ENCODE measurements around the gene SRD5A1.

Gene SRD5A1

GRCh38 chr5:6676702-6677101, 43.5 kb downstream of the SRD5A1 start:
- H3K4me3 ChIP-seq (ENCODE audit: low read length) = no peak overlapping the region
- no peak for TF ChIP-seq ZNF274 (IDR thresholded peaks at IDR 0.05; ENCODE audit: low read depth, low read length)

- no peak overlapping the region for H3K4me3 ChIP-seq (ENCODE audit: low read length)
- no peak for TF ChIP-seq ZNF274 (IDR thresholded peaks at IDR 0.05; ENCODE audit: low read depth, low read length)
These were observed 45.1 kb downstream of the SRD5A1 start for GRCh38 chr5:6678385-6678784.

- no peak overlapping the region for H3K4me3 ChIP-seq (ENCODE audit: low read length)
- no peak for TF ChIP-seq ZNF274 (IDR thresholded peaks at IDR 0.05; ENCODE audit: low read depth, low read length)
These were observed 47.7 kb downstream of the SRD5A1 start for GRCh38 chr5:6680922-6681321.

- no peak for TF ChIP-seq ZNF274 (IDR thresholded peaks at IDR 0.05; ENCODE audit: low read depth, low read length)
- no peak overlapping the region for H3K4me3 ChIP-seq (ENCODE audit: low read length)
These were observed 48.4 kb downstream of the SRD5A1 start for GRCh38 chr5:6681682-6682081.

- H3K4me3 ChIP-seq (ENCODE audit: low read length) = no peak overlapping the region
- no peak for TF ChIP-seq ZNF274 (IDR thresholded peaks at IDR 0.05; ENCODE audit: low read depth, low read length)
These were observed 49.0 kb downstream of the SRD5A1 start for GRCh38 chr5:6682239-6682638.

GRCh38 chr5:6683241-6683640, 50.0 kb downstream of the SRD5A1 start:
- no peak for TF ChIP-seq ZNF274 (IDR thresholded peaks at IDR 0.05; ENCODE audit: low read depth, low read length)
- H3K4me3 ChIP-seq (ENCODE audit: low read length) = no peak overlapping the region

- H3K4me3 ChIP-seq (ENCODE audit: low read length) = no peak overlapping the region
- no peak for TF ChIP-seq ZNF274 (IDR thresholded peaks at IDR 0.05; ENCODE audit: low read depth, low read length)
These were observed 50.8 kb downstream of the SRD5A1 start for GRCh38 chr5:6684075-6684474.

- no peak for TF ChIP-seq ZNF274 (IDR thresholded peaks at IDR 0.05; ENCODE audit: low read depth, low read length)
- no peak overlapping the region for H3K4me3 ChIP-seq (ENCODE audit: low read length)
These were observed 53.3 kb downstream of the SRD5A1 start for GRCh38 chr5:6686501-6686900.

GRCh38 chr5:6686915-6687409, 53.7 kb downstream of the SRD5A1 start:
- TF ChIP-seq ZNF274 (IDR thresholded peaks at IDR 0.05; ENCODE audit: low read depth, low read length) = no peak

GRCh38 chr5:6687505-6687904, 54.3 kb downstream of the SRD5A1 start:
- H3K4me3 ChIP-seq (ENCODE audit: low read length) = no peak overlapping the region
- TF ChIP-seq ZNF274 (IDR thresholded peaks at IDR 0.05; ENCODE audit: low read depth, low read length) = no peak

More at GRCh38 chr5:6686915-6687409, 53.7 kb downstream of the SRD5A1 start:
- H3K4me3 ChIP-seq (ENCODE audit: low read length) = no peak overlapping the region

GRCh38 chr5:6692906-6693305, 59.7 kb downstream of the SRD5A1 start:
- no peak for TF ChIP-seq ZNF274 (IDR thresholded peaks at IDR 0.05; ENCODE audit: low read depth, low read length)
- no peak overlapping the region for H3K4me3 ChIP-seq (ENCODE audit: low read length)

GRCh38 chr5:6698696-6699095, 65.5 kb downstream of the SRD5A1 start:
- TF ChIP-seq ZNF274 (IDR thresholded peaks at IDR 0.05; ENCODE audit: low read depth, low read length) = no peak
- H3K4me3 ChIP-seq (ENCODE audit: low read length) = no peak overlapping the region

- TF ChIP-seq ZNF274 (IDR thresholded peaks at IDR 0.05; ENCODE audit: low read depth, low read length) = no peak
These were observed 66.1 kb downstream of the SRD5A1 start for GRCh38 chr5:6699357-6699756.

GRCh38 chr5:6700074-6700684, 66.9 kb downstream of the SRD5A1 start:
- TF ChIP-seq ZNF274 (IDR thresholded peaks at IDR 0.05; ENCODE audit: low read depth, low read length) = no peak
- H3K4me3 ChIP-seq (ENCODE audit: low read length) = no peak overlapping the region

More at GRCh38 chr5:6699357-6699756, 66.1 kb downstream of the SRD5A1 start:
- H3K4me3 ChIP-seq (ENCODE audit: low read length) = no peak overlapping the region

- no peak for TF ChIP-seq ZNF274 (IDR thresholded peaks at IDR 0.05; ENCODE audit: low read depth, low read length)
- no peak overlapping the region for H3K4me3 ChIP-seq (ENCODE audit: low read length)
These were observed 67.6 kb downstream of the SRD5A1 start for GRCh38 chr5:6700685-6701355.
